ENCODE data around the gene ICE1.

- TF ChIP-seq CTCF (IDR thresholded peaks at IDR 0.05; ENCODE audit: insufficient read depth, low read length) (no peak), POLR2AphosphoS5 (IDR thresholded peaks at IDR 0.05; ENCODE audit: low read depth) (no peak), GABPA (IDR thresholded peaks at IDR 0.05; ENCODE audit: low read depth) (no peak)
- TF ChIP-seq, protein P1, sequence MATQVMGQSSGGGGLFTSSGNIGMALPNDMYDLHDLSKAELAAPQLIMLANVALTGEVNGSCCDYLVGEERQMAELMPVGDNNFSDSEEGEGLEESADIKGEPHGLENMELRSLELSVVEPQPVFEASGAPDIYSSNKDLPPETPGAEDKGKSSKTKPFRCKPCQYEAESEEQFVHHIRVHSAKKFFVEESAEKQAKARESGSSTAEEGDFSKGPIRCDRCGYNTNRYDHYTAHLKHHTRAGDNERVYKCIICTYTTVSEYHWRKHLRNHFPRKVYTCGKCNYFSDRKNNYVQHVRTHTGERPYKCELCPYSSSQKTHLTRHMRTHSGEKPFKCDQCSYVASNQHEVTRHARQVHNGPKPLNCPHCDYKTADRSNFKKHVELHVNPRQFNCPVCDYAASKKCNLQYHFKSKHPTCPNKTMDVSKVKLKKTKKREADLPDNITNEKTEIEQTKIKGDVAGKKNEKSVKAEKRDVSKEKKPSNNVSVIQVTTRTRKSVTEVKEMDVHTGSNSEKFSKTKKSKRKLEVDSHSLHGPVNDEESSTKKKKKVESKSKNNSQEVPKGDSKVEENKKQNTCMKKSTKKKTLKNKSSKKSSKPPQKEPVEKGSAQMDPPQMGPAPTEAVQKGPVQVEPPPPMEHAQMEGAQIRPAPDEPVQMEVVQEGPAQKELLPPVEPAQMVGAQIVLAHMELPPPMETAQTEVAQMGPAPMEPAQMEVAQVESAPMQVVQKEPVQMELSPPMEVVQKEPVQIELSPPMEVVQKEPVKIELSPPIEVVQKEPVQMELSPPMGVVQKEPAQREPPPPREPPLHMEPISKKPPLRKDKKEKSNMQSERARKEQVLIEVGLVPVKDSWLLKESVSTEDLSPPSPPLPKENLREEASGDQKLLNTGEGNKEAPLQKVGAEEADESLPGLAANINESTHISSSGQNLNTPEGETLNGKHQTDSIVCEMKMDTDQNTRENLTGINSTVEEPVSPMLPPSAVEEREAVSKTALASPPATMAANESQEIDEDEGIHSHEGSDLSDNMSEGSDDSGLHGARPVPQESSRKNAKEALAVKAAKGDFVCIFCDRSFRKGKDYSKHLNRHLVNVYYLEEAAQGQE (IDR thresholded peaks at IDR 0.05; ENCODE audit: insufficient replicate concordance, low read depth), result no peak
These were observed 490 bp downstream of the ICE1 start for GRCh38 chr5:5422819-5423515.

All from HL-60 (cell line).